G401.6 (cell line): ENCODE measurements around the gene CTTNBP2NL.

Experiments
- FAIRE-seq: peaks from 2 replicates; lab custom pipeline; 2012; peaks lifted over from hg19 to GRCh38; lab: Jason Lieb, UNC

The CTTNBP2NL gene

GRCh38 chr1:112395821-112396652, at the start of gene CTTNBP2NL:
TSS of gene CTTNBP2NL (plus strand) at chr1:112396214. CDS start at chr1:112416166, 19,952 bp downstream.
- FAIRE-seq = peak; percentile 97

- FAIRE-seq = no peak
These were observed 49.1 kb upstream of the CTTNBP2NL start for GRCh38 chr1:112346801-112347350.

DNA sequence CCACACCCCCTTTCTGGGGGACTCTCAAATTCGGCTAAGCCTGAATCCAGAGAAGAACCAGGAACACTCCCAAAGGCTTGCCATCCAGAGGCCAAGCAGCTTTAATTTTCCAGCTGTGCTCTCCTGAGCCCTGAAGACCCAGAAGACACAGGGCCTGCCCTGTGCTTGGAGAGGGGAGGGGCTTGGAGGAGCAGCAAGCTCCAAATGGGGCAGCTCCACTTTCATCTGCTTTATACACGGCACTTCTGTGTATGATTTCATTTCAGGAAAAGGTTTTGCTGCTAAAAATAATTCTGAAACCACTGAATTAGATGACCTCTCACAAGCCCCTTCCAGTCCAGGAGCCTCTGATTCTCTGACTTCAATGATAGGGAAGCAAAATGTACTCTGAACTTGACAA, 39.2 kb upstream of the CTTNBP2NL start:
- no peak for FAIRE-seq

GRCh38 chr1:112357467-112357866, 38.5 kb upstream of the CTTNBP2NL start:
- FAIRE-seq = no peak

DNA sequence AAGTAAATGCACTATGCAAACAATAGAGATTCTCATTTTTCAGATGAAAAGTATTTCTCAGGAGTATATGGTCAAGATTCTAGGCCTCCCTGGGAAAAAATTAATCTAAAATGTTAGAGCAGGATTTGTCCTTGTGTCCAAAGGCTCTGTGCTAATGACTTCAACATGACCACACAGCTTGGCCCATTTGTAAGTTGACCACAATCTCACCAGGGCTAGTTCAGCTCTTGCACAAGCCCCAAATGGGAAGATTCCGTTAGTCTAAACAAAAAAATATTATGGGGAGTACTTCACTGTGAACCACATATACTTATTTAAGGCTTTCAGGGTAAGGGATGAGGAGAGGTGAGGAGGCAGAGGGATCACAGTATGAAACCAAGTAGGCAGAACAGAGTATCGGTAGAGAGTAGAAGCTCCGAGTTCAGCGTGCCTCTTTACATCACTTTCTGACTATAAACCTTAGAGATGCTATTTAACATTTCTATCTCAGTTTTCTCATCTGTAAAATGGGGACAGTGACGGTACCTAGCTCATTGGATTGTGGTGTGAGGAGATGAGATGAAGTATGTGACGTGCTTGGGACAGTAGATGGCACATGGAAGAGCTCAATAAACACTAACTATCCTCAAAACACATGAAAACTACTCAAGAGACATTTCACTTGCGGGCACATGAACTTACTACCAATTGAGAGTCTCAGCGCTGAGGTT, 37.8 kb upstream of the CTTNBP2NL start:
- FAIRE-seq = no peak

- FAIRE-seq = no peak
These were observed 37.1 kb upstream of the CTTNBP2NL start for GRCh38 chr1:112358798-112359408.

- FAIRE-seq = no peak
These were observed 35.9 kb upstream of the CTTNBP2NL start for GRCh38 chr1:112359961-112360767.

DNA sequence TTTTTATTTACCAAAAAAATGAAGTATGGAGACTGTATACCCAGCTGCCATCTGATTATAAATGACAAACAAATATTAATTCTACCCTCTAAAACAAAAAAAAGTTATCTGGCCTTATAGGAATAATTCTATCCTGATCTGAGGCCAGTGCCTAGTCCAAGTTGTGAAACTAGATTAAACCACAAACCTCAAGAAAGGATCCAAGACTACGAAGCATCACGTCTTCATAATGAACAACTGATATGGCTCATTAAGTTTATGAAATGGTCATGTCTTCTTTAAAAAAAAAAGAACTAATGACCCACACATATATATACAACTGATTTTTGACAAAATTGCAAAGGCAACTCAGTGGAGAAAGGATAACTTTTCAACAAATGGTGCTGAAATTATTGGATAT, 32.4 kb upstream of the CTTNBP2NL start:
- FAIRE-seq = no peak

- FAIRE-seq = no peak
These were observed 27.8 kb upstream of the CTTNBP2NL start for GRCh38 chr1:112368198-112368597.

GRCh38 chr1:112369392-112370285, 26.4 kb upstream of the CTTNBP2NL start:
- peak; percentile 74 for FAIRE-seq

DNA sequence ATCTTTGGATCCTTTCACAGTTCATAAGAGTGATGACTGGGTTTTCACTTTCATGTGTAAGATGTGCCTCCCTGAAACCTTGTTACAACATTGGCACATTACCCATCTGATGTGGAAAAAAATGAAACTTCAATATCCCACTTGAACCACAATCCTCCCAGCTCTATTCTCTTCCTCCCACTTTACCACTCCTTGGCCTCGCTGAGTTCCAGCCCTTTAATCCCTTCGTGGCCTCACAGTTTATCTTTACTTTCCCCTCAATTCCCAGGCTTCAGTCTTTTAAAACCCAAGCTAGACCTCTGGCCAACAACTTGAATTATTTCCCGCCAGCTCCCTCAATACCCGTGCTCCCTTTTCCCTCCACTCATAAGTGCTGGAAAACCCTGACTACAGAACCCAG, 25.0 kb upstream of the CTTNBP2NL start:
- FAIRE-seq = no peak

GRCh38 chr1:112371775-112372174, 24.2 kb upstream of the CTTNBP2NL start:
- no peak for FAIRE-seq

- no peak for FAIRE-seq
These were observed 22.2 kb upstream of the CTTNBP2NL start for GRCh38 chr1:112373806-112374205.

GRCh38 chr1:112375701-112376100, 20.3 kb upstream of the CTTNBP2NL start:
- FAIRE-seq = peak; percentile 52

DNA sequence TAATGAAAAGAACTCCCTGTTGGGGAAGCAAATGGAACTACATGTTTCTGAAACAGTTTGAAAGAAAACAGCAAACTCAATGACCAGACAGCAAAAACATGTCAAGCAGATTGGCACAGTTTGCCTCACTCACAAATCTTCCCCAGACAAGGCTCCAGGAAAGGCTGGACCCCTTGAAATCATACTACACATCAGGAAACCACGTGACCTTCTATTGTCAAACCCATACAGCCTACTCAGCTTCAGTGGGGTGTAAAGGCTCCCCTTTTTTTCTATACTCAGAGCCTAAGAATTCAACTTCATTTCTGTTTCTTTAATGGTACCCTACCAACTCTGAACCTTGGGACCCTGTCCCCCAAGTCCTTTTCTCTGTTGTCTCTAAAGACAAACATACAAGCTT, 15.7 kb upstream of the CTTNBP2NL start:
- FAIRE-seq = no peak

GRCh38 chr1:112381324-112382076, 14.5 kb upstream of the CTTNBP2NL start:
- no peak for FAIRE-seq

GRCh38 chr1:112383759-112384370, 12.1 kb upstream of the CTTNBP2NL start:
- FAIRE-seq = no peak

GRCh38 chr1:112386024-112386723, 9.8 kb upstream of the CTTNBP2NL start:
- FAIRE-seq = no peak

DNA sequence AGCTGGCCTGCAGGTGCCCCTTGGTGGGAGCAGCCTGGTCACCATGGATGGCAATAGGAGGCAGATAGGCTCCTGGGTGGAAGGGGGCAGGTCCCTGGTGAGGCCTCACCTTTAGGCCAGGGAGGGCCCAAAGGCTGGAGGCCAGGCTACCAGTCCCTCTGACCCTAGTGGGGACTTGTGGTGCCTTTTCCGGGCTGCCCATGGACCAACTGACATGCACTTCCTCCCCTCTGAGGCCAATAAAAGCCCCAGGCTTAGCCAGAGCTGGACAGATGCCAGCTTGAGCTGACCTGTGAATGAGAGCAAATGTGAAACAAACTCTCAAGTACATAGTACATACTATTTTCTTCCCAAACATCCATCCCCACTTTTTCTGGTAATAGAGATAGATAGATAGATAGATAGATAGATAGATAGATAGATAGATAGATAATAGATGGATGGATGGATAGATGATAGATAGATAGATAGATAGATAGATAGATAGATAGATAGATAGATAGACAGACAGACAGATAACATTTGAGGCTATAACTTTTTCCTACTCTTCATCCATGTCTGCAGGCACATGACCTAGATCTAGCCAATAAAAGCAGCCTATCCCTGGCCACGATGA, 9.2 kb upstream of the CTTNBP2NL start:
- FAIRE-seq = no peak
